ENCODE measurements around the gene ATF5. TPM values are rescaled to one million over a fixed set of nuclear protein-coding genes. Genes with fewer than 3 reads are reported as not detected.

The ATF5 gene
- total RNA-seq, 2 donors from 2014 or later, result 7.4 to 12.0 TPM

DNA sequence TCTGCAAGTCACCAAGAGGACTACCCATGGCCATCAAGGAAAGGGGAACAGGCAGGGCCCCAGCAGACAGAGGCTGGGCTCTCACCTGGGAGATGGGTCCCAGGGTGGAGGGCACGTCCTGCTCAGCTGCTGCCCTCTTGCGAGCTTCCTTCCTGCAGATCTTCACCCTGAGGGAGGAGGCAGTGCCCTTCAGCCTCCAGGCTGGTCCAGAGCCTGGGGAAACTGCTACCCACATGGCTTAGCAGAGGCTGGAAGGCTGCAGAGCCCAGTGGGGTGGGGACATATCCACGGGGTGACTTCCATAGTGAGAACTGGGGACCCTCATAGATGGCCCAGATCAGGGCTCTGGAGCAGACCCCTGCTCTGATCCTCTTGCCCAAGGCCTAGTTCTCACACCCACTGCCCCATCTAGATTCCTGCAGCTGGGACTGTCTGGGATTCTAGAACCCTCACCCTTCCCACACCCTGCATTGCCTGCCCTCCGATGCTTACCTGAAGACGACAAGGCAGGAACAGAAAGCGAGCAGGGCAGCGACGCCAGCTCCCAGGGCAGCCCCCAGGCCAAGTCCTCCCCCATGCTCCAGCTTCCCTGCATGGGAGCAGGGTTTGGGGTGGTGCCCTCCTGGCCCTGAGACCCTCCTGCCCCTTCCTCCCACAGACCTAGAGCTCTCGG lies 22.9 kb downstream of the ATF5 start:
- no peaks in the 10 kb centered on the region for H3K27me3 ChIP-seq (ENCODE audit: control insufficient read depth, insufficient read depth, low read length, poor library complexity, severe bottlenecking)
- H3K9ac ChIP-seq (ENCODE audit: extremely low read depth, low read length, poor library complexity, severe bottlenecking), result no peak overlapping the region
- H3K36me3 Mint-ChIP-seq (ENCODE audit: low read depth), result no peaks in the 10 kb centered on the region
- peaks cover 5% of the 10 kb centered on the region for H3K9me3 Mint-ChIP-seq
- no peak overlapping the region for H3K27ac Mint-ChIP-seq
- H3K4me1 ChIP-seq (ENCODE audit: control insufficient read depth, insufficient read depth, low read length), result no peaks in the 10 kb centered on the region
- TF ChIP-seq, protein P1, sequence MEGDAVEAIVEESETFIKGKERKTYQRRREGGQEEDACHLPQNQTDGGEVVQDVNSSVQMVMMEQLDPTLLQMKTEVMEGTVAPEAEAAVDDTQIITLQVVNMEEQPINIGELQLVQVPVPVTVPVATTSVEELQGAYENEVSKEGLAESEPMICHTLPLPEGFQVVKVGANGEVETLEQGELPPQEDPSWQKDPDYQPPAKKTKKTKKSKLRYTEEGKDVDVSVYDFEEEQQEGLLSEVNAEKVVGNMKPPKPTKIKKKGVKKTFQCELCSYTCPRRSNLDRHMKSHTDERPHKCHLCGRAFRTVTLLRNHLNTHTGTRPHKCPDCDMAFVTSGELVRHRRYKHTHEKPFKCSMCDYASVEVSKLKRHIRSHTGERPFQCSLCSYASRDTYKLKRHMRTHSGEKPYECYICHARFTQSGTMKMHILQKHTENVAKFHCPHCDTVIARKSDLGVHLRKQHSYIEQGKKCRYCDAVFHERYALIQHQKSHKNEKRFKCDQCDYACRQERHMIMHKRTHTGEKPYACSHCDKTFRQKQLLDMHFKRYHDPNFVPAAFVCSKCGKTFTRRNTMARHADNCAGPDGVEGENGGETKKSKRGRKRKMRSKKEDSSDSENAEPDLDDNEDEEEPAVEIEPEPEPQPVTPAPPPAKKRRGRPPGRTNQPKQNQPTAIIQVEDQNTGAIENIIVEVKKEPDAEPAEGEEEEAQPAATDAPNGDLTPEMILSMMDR (conservative IDR thresholded peaks at IDR 0.05), result no peak
- DNase-seq, result no peak
- H3K4me3 Mint-ChIP-seq, result no peak overlapping the region
- 93 to 100% methylated on average over 6 to 9 of the region's 9 CpGs for WGBS, 2 experiments (ENCODE audit: insufficient coverage in 1 of 2, insufficient read length in 1 of 2)
- H3K36me3 ChIP-seq (ENCODE audit: control insufficient read depth, insufficient read depth, low read length), result no peaks in the 10 kb centered on the region
- H3K4me1 Mint-ChIP-seq, result peaks cover 2% of the 10 kb centered on the region
- H3K4me3 ChIP-seq (ENCODE audit: low read length), result no peak overlapping the region
- H3K27me3 Mint-ChIP-seq (ENCODE audit: insufficient read depth), result peaks cover 4% of the 10 kb centered on the region
- H3K9me3 ChIP-seq (ENCODE audit: control insufficient read depth, low read length), result no peaks in the 10 kb centered on the region
- no peak overlapping the region for H3K27ac ChIP-seq (ENCODE audit: low read depth, low read length)

DNA sequence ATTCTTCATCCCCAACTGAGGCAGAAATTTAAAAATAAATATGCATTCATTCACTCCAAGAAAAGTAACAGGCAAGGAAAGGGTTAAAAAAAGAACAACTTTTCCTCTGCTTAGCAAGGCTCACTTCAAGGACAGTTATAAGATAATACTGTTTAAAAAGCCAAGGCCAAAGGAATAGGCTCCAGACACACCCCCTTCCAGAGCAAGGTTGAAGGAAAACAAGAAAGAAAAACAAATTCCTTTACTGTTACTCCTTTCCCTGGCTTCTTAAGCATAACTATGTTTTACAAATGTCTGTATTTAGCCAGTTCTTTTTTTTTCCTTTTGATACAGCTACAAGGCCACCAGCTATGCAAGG lies 23.5 kb downstream of the ATF5 start:
- Mint-ChIP-seq H3K9me3 (peaks cover 5% of the 10 kb centered on the region), H3K27me3 (ENCODE audit: insufficient read depth) (peaks cover 4% of the 10 kb centered on the region), H3K27ac (no peak overlapping the region), H3K4me1 (peaks cover 2% of the 10 kb centered on the region), H3K36me3 (ENCODE audit: low read depth) (no peaks in the 10 kb centered on the region), H3K4me3 (no peak overlapping the region)
- Histone ChIP-seq H3K9me3 (ENCODE audit: control insufficient read depth, low read length) (no peaks in the 10 kb centered on the region), H3K9ac (ENCODE audit: extremely low read depth, low read length, poor library complexity, severe bottlenecking) (no peak overlapping the region), H3K36me3 (ENCODE audit: control insufficient read depth, insufficient read depth, low read length) (no peaks in the 10 kb centered on the region), H3K4me1 (ENCODE audit: control insufficient read depth, insufficient read depth, low read length) (no peaks in the 10 kb centered on the region), H3K4me3 (ENCODE audit: low read length) (no peak overlapping the region), H3K27ac (ENCODE audit: low read depth, low read length) (no peak overlapping the region), H3K27me3 (ENCODE audit: control insufficient read depth, insufficient read depth, low read length, poor library complexity, severe bottlenecking) (no peaks in the 10 kb centered on the region)
- TF ChIP-seq, protein P1 (conservative IDR thresholded peaks at IDR 0.05), result no peak
- DNase-seq, result no peak

DNA sequence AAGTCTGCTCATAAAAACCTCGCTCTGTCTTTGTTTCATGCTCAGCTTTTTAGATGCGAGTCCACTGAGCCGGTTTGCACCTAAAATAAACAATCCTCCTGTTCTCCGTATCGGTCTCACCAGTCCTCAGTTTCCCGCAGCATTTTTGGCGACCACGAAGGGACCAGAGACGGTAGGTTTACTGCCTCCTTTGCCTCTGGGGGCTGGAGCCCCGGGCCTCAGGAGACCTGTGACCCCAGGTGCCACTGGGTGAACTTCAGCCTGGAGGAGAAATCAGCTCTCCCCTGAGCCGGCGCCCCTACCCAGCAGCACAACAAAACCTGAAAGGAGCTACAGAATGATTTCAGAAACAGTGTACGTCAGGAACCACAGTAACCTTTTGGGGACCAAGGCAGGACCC lies 23.9 kb downstream of the ATF5 start:
- TF ChIP-seq, protein P1 (conservative IDR thresholded peaks at IDR 0.05), result no peak
- H3K27me3 ChIP-seq (ENCODE audit: control insufficient read depth, insufficient read depth, low read length, poor library complexity, severe bottlenecking), result no peaks in the 10 kb centered on the region
- no peaks in the 10 kb centered on the region for H3K9me3 ChIP-seq (ENCODE audit: control insufficient read depth, low read length)
- H3K27ac Mint-ChIP-seq, result no peak overlapping the region
- H3K27ac ChIP-seq (ENCODE audit: low read depth, low read length), result no peak overlapping the region
- no peaks in the 10 kb centered on the region for H3K36me3 Mint-ChIP-seq (ENCODE audit: low read depth)
- no peak overlapping the region for H3K4me3 Mint-ChIP-seq
- H3K27me3 Mint-ChIP-seq (ENCODE audit: insufficient read depth), result peaks cover 3% of the 10 kb centered on the region
- no peak for DNase-seq
- WGBS, 2 experiments (ENCODE audit: insufficient coverage in 1 of 2, insufficient read length in 1 of 2), result 91 to 99% methylated on average over 12 to 13 of the region's 13 CpGs
- H3K36me3 ChIP-seq (ENCODE audit: control insufficient read depth, insufficient read depth, low read length), result no peaks in the 10 kb centered on the region
- peaks cover 5% of the 10 kb centered on the region for H3K9me3 Mint-ChIP-seq
- peaks cover 2% of the 10 kb centered on the region for H3K4me1 Mint-ChIP-seq
- H3K4me3 ChIP-seq (ENCODE audit: low read length), result no peak overlapping the region
- no peak overlapping the region for H3K9ac ChIP-seq (ENCODE audit: extremely low read depth, low read length, poor library complexity, severe bottlenecking)
- no peaks in the 10 kb centered on the region for H3K4me1 ChIP-seq (ENCODE audit: control insufficient read depth, insufficient read depth, low read length)

All from endodermal cell (in vitro differentiated cells).